Fibroblast of lung (primary cell): ENCODE measurements around the gene NRROS. TPM values are rescaled to one million over a fixed set of nuclear protein-coding genes. Genes with fewer than 3 reads are reported as not detected.
A peak's percentile ranks its signal among the peaks of the same experiment; 100 is the strongest.

Experiments used
- DNase-seq, 2 donors: peaks; one replicate each; pipeline versions ENCODE4 v3.0.0 to v3.0.0-alpha.2; 2010; ENCODE audit warnings: low read depth in 2 of 2
- H2AFZ ChIP-seq: 2 replicates; pipeline ENCODE4 v1.5.1; 2012; ENCODE audit warnings: low read length, control low read depth, inconsistent platforms
- H3K27ac ChIP-seq: 2 replicates; pipeline ENCODE4 v1.5.1; 2011; ENCODE audit warnings: low read length, control low read depth; ENCODE audit not compliant: insufficient read depth
- H3K27me3 ChIP-seq: 2 replicates; pipeline ENCODE4 v1.5.1; 2011; ENCODE audit warnings: mild to moderate bottlenecking, low read length; ENCODE audit not compliant: control insufficient read depth, insufficient read depth
- H3K36me3 ChIP-seq: 2 replicates; pipeline ENCODE4 v1.5.1; 2011; ENCODE audit warnings: low read length; ENCODE audit not compliant: control insufficient read depth, insufficient read depth
- H3K4me1 ChIP-seq: 2 replicates; pipeline ENCODE4 v1.5.1; 2011; ENCODE audit warnings: low read length; ENCODE audit not compliant: control insufficient read depth, insufficient read depth; ENCODE audit errors: extremely low read depth
- H3K4me2 ChIP-seq: 2 replicates; pipeline ENCODE4 v1.5.1; 2011; ENCODE audit warnings: low read length, control low read depth; ENCODE audit not compliant: insufficient read depth; ENCODE audit errors: extremely low read depth
- H3K4me3 ChIP-seq, 4 experiments: fragments of 200-600 bp in 1 of 4; sonication (generic) in 1 of 4; replicated peaks in 1 of 4; 2 replicates each; pipeline ENCODE4 v1.5.1; 2011 to 2016; ENCODE audit warnings: low read length in 4 of 4, low read depth in 3 of 4, mild to moderate bottlenecking in 3 of 4, control low read depth in 2 of 4, inconsistent platforms in 1 of 4, mixed read lengths in 1 of 4; ENCODE audit not compliant: insufficient read depth in 1 of 4; ENCODE audit errors: control extremely low read depth in 1 of 4
- H3K79me2 ChIP-seq: 2 replicates; pipeline ENCODE4 v1.5.1; 2012; ENCODE audit warnings: mild to moderate bottlenecking, low read length, inconsistent platforms; ENCODE audit not compliant: control insufficient read depth, insufficient read depth
- H3K9ac ChIP-seq: 2 replicates; pipeline ENCODE4 v1.5.1; 2011; ENCODE audit warnings: mild to moderate bottlenecking, low read length, control low read depth; ENCODE audit not compliant: insufficient read depth
- H3K9me3 ChIP-seq: 2 replicates; pipeline ENCODE4 v1.5.1; 2012; ENCODE audit warnings: low read depth, low read length; ENCODE audit not compliant: control insufficient read depth, insufficient read depth
- H4K20me1 ChIP-seq: 2 replicates; pipeline ENCODE4 v1.5.1; 2011; ENCODE audit warnings: low read length; ENCODE audit not compliant: control insufficient read depth, insufficient read depth; ENCODE audit errors: extremely low read depth
- EZH2 ChIP-seq: IDR thresholded peaks from 2 replicates; pipeline ENCODE4 v1.5.1; 2012; ENCODE audit warnings: low read length, control low read depth, mild to moderate bottlenecking; ENCODE audit errors: missing control alignments
- polyA plus RNA-seq, 2 donors: library from polyadenylated mRNA; depleted of rRNA in 1 of 2; stranded (reverse) in 1 of 2; unstranded in 1 of 2; fragments of >200 nt; gene quantifications; 2 replicates each; pipeline ENCODE4 v1.2.1, GENCODE V29; 2011 to 2012; ENCODE audit warnings: missing spikeins in 1 of 2
- total RNA-seq: library from RNA; depleted of rRNA; stranded (reverse); fragments of >200 nt; gene quantifications from 2 replicates; pipeline ENCODE4 v1.2.1, GENCODE V29; 2014
- TF ChIP-seq, protein P1 (sequence below), 2 donors: IDR thresholded peaks in 1 of 2; conservative IDR thresholded peaks in 1 of 2; 1 replicate in 1 of 2; 2 replicates in 1 of 2; pipeline ENCODE4 v1.5.1; 2011 to 2012; ENCODE audit warnings: low read length in 2 of 2, control low read depth in 1 of 2, inconsistent platforms in 1 of 2, low read depth in 1 of 2, mild to moderate bottlenecking in 1 of 2

NRROS gene
- total and polyA plus RNA-seq, 2 donors (not counting 1 experiment from before 2014, with no cell fraction given), result 0.08 to 0.33 TPM

DNA sequence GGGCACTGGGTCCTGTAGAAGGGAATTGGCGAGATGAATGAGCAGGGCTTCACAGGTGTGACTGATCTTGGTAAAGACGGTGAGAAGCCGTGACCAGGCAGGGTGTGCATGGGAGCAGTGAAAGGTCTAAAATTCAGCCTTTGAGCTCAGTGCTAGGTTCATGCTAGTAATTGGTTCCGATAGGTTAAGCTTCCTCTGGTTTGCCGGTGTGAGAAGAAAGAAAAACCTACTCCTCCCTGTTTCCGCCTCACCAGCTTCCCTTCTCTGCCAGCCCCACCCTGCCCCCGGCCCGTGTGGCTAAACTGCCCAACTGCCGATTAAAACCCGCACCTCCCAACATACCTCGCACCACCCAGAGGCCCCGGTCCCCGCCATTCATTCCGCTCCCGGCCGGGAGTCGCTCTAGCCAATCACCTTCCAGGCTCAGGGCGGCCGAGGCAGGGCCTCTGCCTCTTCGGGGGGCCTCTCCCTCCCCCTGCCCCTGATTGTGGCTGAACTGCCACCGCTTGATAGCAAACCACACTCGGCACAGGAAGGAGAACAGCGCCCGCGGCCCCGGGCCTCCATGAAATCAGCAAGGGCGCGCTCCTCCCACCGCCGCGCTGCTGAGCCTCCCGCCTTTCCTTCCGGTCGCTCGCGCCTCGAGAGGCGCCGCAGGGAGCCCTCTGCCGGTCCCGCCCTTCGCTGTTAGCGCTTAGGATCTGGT lies 7.3 kb upstream of the NRROS start:
- no peak for TF ChIP-seq EZH2
- TF ChIP-seq, protein P1, sequence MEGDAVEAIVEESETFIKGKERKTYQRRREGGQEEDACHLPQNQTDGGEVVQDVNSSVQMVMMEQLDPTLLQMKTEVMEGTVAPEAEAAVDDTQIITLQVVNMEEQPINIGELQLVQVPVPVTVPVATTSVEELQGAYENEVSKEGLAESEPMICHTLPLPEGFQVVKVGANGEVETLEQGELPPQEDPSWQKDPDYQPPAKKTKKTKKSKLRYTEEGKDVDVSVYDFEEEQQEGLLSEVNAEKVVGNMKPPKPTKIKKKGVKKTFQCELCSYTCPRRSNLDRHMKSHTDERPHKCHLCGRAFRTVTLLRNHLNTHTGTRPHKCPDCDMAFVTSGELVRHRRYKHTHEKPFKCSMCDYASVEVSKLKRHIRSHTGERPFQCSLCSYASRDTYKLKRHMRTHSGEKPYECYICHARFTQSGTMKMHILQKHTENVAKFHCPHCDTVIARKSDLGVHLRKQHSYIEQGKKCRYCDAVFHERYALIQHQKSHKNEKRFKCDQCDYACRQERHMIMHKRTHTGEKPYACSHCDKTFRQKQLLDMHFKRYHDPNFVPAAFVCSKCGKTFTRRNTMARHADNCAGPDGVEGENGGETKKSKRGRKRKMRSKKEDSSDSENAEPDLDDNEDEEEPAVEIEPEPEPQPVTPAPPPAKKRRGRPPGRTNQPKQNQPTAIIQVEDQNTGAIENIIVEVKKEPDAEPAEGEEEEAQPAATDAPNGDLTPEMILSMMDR (conservative IDR thresholded peaks at IDR 0.05 in 1 of 2, IDR thresholded peaks at IDR 0.05 in 1 of 2; ENCODE audit: low read depth in 1 of 2, low read length in 2 of 2), result peak in 1 of 2 donors; percentile 29
- Histone ChIP-seq H3K79me2 (no peaks in the 10 kb centered on the region), H3K27ac (peak overlapping the region; percentile 22), H3K4me2 (peak overlapping the region; percentile 53), H3K36me3 (no peaks in the 10 kb centered on the region), H3K9me3 (no peaks in the 10 kb centered on the region), H3K27me3 (peaks cover 3% of the 10 kb centered on the region), H3K9ac (peak overlapping the region; percentile 73), H3K4me1 (peaks cover 2% of the 10 kb centered on the region), H2AFZ (peak overlapping the region; percentile 91), H3K4me3 (peak overlapping the region; percentile 43 to 73 (median 58)), H4K20me1 (no peaks in the 10 kb centered on the region)
- DNase-seq, result peak; percentile 50 to 72

DNA sequence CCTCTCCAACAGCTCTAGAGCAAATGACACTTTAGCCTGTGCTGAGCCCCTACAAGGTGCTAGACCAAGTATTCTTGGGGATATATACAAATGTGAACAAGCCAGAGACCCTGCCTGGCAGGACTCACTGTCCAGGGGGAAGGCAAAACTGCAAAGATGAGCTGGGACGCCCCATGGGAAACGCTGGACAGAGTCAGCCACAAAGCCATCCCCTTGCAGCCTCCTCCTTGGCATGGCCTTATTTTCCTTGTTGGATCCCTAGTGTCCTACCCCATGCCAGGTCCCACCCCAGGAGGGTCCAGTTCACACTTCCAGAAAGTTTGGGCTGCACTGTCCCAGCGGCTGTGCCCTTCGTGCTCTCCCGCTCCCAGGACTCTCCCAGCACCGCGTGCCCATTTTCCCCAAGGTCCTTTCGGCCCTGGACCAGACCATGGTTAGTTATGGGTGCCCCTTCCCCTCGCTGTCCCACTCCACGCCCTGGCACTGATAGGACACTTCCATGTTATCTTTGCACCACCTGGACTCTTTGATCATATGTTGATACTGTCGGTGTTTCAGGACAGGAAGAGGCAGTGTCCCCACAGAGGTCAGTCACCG lies 5.8 kb upstream of the NRROS start:
- Histone ChIP-seq H4K20me1 (no peaks in the 10 kb centered on the region), H3K4me3 (no peak overlapping the region), H3K9me3 (no peaks in the 10 kb centered on the region), H3K79me2 (no peaks in the 10 kb centered on the region), H3K4me2 (no peak overlapping the region), H3K4me1 (peaks cover 2% of the 10 kb centered on the region), H3K36me3 (no peaks in the 10 kb centered on the region), H3K27ac (no peak overlapping the region), H3K9ac (no peak overlapping the region), H2AFZ (no peak overlapping the region), H3K27me3 (peaks cover 3% of the 10 kb centered on the region)
- DNase-seq, result no peak
- TF ChIP-seq EZH2, result no peak
- TF ChIP-seq, protein P1 (conservative IDR thresholded peaks at IDR 0.05 in 1 of 2, IDR thresholded peaks at IDR 0.05 in 1 of 2; ENCODE audit: low read depth in 1 of 2, low read length in 2 of 2), result no peak

DNA sequence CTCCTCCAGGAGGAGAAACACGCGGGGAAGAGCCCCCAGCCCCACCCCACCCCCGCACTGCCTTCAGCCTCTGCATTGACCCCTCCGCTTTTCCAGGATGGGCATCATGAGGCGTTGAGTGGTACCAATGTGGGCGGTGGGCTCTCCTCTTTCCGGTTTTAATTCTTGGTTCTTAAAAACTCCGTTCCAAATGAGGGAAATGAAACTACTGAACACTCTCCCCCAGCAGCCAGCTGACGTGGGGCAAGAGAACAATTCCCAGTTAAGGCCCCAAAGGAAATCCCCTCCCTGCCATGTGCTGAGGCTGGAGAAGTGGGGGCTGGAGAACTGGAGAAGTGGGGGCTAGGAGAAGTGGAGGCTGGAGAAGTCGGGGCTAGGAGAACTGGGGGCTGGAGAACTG lies 5.3 kb upstream of the NRROS start:
- H4K20me1 ChIP-seq, result no peaks in the 10 kb centered on the region
- no peak for DNase-seq
- no peak overlapping the region for H2AFZ ChIP-seq
- no peaks in the 10 kb centered on the region for H3K9me3 ChIP-seq
- peaks cover 3% of the 10 kb centered on the region for H3K27me3 ChIP-seq
- no peaks in the 10 kb centered on the region for H3K79me2 ChIP-seq
- H3K4me1 ChIP-seq, result peaks cover 2% of the 10 kb centered on the region
- no peak for TF ChIP-seq EZH2
- TF ChIP-seq, protein P1 (conservative IDR thresholded peaks at IDR 0.05 in 1 of 2, IDR thresholded peaks at IDR 0.05 in 1 of 2; ENCODE audit: low read depth in 1 of 2, low read length in 2 of 2), result no peak
- no peak overlapping the region for H3K4me3 ChIP-seq
- H3K9ac ChIP-seq, result no peak overlapping the region
- no peaks in the 10 kb centered on the region for H3K36me3 ChIP-seq
- H3K4me2 ChIP-seq, result no peak overlapping the region
- H3K27ac ChIP-seq, result no peak overlapping the region
